Measurements from ENCODE around the gene SRGAP3.

- TF ChIP-seq CTCF (IDR thresholded peaks at IDR 0.05) (no peak), POLR2A (IDR thresholded peaks at IDR 0.05) (no peak)
These were observed 88.1 kb downstream of the SRGAP3 start for GRCh38 chr3:9161298-9161697.
